ENCODE data around the gene MDK.

MDK gene

GRCh38 chr11:46348566-46349401 is 32.7 kb upstream of the MDK start:
- DNase-seq (ENCODE audit: low read depth): no peak

GRCh38 chr11:46350695-46351094 is 30.8 kb upstream of the MDK start:
- no peak for DNase-seq (ENCODE audit: low read depth)

GRCh38 chr11:46351148-46351547 is 30.3 kb upstream of the MDK start:
- DNase-seq (ENCODE audit: low read depth): no peak

GRCh38 chr11:46351606-46352005 is 29.9 kb upstream of the MDK start:
- no peak for DNase-seq (ENCODE audit: low read depth)

- no peak for DNase-seq (ENCODE audit: low read depth)
Measured at GRCh38 chr11:46352063-46352841, 29.2 kb upstream of the MDK start.

- DNase-seq (ENCODE audit: low read depth): no peak
Measured at GRCh38 chr11:46353698-46354097, 27.8 kb upstream of the MDK start.

- DNase-seq (ENCODE audit: low read depth): peak; percentile 91
Measured at GRCh38 chr11:46356924-46357482, 24.5 kb upstream of the MDK start.

GRCh38 chr11:46357483-46357936 is 24.0 kb upstream of the MDK start:
- DNase-seq (ENCODE audit: low read depth): no peak

GRCh38 chr11:46359953-46360352 is 21.5 kb upstream of the MDK start:
- DNase-seq (ENCODE audit: low read depth): no peak

GRCh38 chr11:46360878-46361277 is 20.6 kb upstream of the MDK start:
- no peak for DNase-seq (ENCODE audit: low read depth)

GRCh38 chr11:46361283-46362155 is 19.9 kb upstream of the MDK start:
- peak; percentile 55 for DNase-seq (ENCODE audit: low read depth)

- DNase-seq (ENCODE audit: low read depth): no peak
Measured at GRCh38 chr11:46362156-46363030, 19.1 kb upstream of the MDK start.

- DNase-seq (ENCODE audit: low read depth): peak; percentile 80
Measured at GRCh38 chr11:46363031-46363407, 18.4 kb upstream of the MDK start.

GRCh38 chr11:46363455-46364005 is 17.9 kb upstream of the MDK start:
- DNase-seq (ENCODE audit: low read depth): no peak

GRCh38 chr11:46364056-46364455 is 17.4 kb upstream of the MDK start:
- no peak for DNase-seq (ENCODE audit: low read depth)

GRCh38 chr11:46364791-46365190 is 16.7 kb upstream of the MDK start:
- DNase-seq (ENCODE audit: low read depth): no peak

- DNase-seq (ENCODE audit: low read depth): no peak
Measured at GRCh38 chr11:46366260-46366659, 15.2 kb upstream of the MDK start.

- no peak for DNase-seq (ENCODE audit: low read depth)
Measured at GRCh38 chr11:46366661-46367161, 14.8 kb upstream of the MDK start.

- DNase-seq (ENCODE audit: low read depth): no peak
Measured at GRCh38 chr11:46367244-46367915, 14.1 kb upstream of the MDK start.

- DNase-seq (ENCODE audit: low read depth): no peak
Measured at GRCh38 chr11:46367916-46368267, 13.6 kb upstream of the MDK start.

All from iris pigment epithelial cell (primary cell).